GM06990 (cell line): ENCODE results near the gene CTNNA3.

Experiments used
- DNase-seq: peaks from one replicate; pipeline ENCODE4 v3.0.0-alpha.2; 2011; ENCODE audit not compliant: insufficient read length; ENCODE audit errors: extremely low read depth
- H3K27me3 ChIP-seq: replicated peaks from 2 replicates; pipeline ENCODE4 v1.6.0; 2011; ENCODE audit warnings: low read length; ENCODE audit not compliant: control insufficient read depth, insufficient read depth
- H3K36me3 ChIP-seq: 2 replicates; pipeline ENCODE4 v1.5.1; 2011; ENCODE audit warnings: low read length; ENCODE audit not compliant: control insufficient read depth, insufficient read depth
- H3K4me3 ChIP-seq: replicated peaks from 2 replicates; pipeline ENCODE4 v1.5.1; 2011; ENCODE audit warnings: low read depth, mild to moderate bottlenecking, control low read depth, low read length
- TF ChIP-seq, protein P1 (sequence below): IDR thresholded peaks from 2 replicates; pipeline ENCODE4 v1.5.1; 2011; ENCODE audit warnings: low read length, control low read depth, mild to moderate bottlenecking, inconsistent platforms; ENCODE audit not compliant: insufficient read depth, poor library complexity, severe bottlenecking

Gene CTNNA3

DNA sequence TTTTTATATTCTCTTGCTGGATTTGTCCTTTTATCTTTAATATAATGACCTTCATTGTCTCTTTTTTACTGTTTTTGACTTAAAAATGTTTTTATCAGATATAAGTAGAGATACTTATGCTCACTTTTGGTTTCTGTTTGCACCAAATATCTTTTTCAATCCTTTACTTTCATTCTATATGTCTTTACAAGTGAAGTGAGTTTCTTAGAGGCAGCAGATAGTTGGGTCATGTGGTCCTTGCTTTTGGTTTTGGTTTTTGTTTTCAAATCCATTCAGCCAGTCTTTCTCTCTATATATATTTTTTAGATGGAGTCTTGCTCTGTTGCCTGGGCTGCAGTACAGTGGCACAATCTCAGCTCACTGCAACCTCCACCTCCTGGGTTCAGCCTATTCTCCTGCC, 1702.5 kb downstream of the CTNNA3 start:
- TF ChIP-seq, protein P1, sequence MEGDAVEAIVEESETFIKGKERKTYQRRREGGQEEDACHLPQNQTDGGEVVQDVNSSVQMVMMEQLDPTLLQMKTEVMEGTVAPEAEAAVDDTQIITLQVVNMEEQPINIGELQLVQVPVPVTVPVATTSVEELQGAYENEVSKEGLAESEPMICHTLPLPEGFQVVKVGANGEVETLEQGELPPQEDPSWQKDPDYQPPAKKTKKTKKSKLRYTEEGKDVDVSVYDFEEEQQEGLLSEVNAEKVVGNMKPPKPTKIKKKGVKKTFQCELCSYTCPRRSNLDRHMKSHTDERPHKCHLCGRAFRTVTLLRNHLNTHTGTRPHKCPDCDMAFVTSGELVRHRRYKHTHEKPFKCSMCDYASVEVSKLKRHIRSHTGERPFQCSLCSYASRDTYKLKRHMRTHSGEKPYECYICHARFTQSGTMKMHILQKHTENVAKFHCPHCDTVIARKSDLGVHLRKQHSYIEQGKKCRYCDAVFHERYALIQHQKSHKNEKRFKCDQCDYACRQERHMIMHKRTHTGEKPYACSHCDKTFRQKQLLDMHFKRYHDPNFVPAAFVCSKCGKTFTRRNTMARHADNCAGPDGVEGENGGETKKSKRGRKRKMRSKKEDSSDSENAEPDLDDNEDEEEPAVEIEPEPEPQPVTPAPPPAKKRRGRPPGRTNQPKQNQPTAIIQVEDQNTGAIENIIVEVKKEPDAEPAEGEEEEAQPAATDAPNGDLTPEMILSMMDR: no peak

GRCh38 chr10:65968871-65969270, 1727.1 kb downstream of the CTNNA3 start:
- TF ChIP-seq, protein P1: no peak
- no peak for DNase-seq
- H3K27me3 ChIP-seq: no peaks in the 10 kb centered on the region
- H3K4me3 ChIP-seq: no peak overlapping the region
- H3K36me3 ChIP-seq: no peaks in the 10 kb centered on the region

More for the DNA sequence above, 1702.5 kb downstream of the CTNNA3 start:
- Histone ChIP-seq H3K4me3 (no peak overlapping the region), H3K27me3 (no peaks in the 10 kb centered on the region), H3K36me3 (no peaks in the 10 kb centered on the region)
- DNase-seq: no peak

DNA sequence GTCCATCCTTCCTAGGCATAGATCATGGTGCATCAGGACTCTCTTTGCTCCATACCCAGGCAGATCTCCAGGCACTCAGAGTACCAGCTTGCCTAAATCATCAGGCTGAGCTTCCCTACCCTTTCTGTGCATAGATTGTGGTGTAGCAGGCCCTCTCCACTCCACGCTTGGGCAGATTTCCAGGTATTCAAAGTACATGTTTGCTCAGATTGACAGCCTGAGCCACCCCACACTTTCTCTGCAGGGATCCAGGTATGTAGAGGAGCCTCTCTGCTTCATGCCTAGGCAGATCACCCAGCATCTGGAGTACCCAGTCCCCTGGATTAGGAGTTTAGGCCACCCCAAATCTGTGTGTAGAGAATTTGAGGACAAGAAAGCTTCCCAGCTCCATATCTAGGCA, 1727.6 kb downstream of the CTNNA3 start:
- Histone ChIP-seq H3K4me3 (no peak overlapping the region), H3K36me3 (no peaks in the 10 kb centered on the region), H3K27me3 (no peaks in the 10 kb centered on the region)
- no peak for DNase-seq
- TF ChIP-seq, protein P1: no peak

DNA sequence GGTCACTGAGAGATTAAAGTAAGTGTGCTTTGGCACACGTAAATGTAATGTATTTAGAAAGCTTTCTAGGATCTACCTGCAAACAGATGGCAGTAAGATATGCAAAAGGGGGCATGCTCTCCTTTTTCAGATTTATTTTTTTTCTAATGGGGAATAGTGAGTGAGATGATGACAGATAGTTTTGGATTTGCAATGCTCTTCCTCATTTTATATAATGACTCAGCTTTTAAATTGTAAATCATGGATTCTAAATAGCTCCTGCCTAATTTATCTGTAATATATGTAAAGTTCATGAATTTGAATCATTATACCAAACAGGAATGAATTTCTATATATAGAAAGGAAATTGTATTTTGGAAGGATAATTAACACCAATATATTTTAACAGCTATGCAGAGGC, 1731.8 kb downstream of the CTNNA3 start:
- Histone ChIP-seq H3K27me3 (no peaks in the 10 kb centered on the region), H3K36me3 (no peaks in the 10 kb centered on the region), H3K4me3 (no peak overlapping the region)
- TF ChIP-seq, protein P1: no peak
- no peak for DNase-seq

DNA sequence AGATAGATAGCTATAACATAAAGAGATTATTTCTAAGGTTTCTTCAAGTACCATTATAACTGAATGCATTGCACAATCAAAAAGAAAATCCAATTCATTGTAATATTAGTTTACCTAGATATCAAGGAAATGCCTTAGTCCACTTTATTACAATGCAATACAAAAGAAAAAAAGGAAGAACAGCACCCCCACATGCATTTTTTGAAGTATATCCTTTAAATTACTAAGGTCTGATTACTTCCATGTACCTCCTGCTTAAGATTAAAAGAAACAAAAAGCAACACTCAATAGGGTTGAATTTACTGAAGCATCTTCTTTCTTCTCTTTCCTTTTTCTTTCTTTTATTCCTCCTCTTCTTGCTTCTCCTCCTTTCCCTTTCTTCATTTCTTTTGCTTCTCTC, 1743.9 kb downstream of the CTNNA3 start:
- no peaks in the 10 kb centered on the region for H3K36me3 ChIP-seq
- no peak overlapping the region for H3K4me3 ChIP-seq
- DNase-seq: no peak
- TF ChIP-seq, protein P1: no peak
- no peaks in the 10 kb centered on the region for H3K27me3 ChIP-seq

DNA sequence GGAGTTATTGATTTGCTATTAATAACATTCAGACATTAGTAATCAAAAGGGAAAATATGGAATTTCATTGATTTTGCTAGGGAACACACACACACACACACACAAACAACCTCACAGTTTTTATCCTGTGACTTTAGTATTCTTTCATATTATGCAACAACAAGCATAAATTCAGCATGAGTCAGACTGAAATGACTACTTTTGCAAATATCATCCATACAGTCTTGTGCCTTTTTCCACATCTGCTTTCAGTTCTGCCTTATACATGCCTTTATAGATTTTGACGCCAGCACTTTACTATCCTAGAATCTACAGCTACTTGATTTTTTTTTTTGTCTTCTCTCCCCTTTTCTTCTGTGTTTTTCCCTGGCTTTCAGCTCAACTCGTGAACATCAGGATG, 1745.9 kb downstream of the CTNNA3 start:
- DNase-seq: no peak
- no peak overlapping the region for H3K4me3 ChIP-seq
- H3K27me3 ChIP-seq: no peaks in the 10 kb centered on the region
- no peaks in the 10 kb centered on the region for H3K36me3 ChIP-seq
- TF ChIP-seq, protein P1: no peak
